HCT116 (cell line): Measurements from ENCODE around the gene YIPF4. TPM values are rescaled to one million over a fixed set of nuclear protein-coding genes. Genes with fewer than 3 reads are reported as not detected.
"Not testable (repeated sequence)": the region's sequence is repeated elsewhere in the genome, so short reads cannot be mapped to it uniquely, and the experiment has no call there.

Experiments
- ATAC-seq: fragments of 200-7000 bp; cut with Tn5 transposase; 2 replicates; pipeline ENCODE4 v1.9.1; 2020; ENCODE audit warnings: mild to moderate bottlenecking, moderate library complexity
- BruUV-seq: library from RNA; stranded (reverse); fragments of 400-500 nt; replicated peaks from 2 replicates; lab custom pipeline; 2021; lab: Mats Ljungman, UMichigan
- CTCF ChIA-PET: fragments of 300-600 bp; sonication (Branson Sonifier 250); formaldehyde crosslinking; loops from one replicate; lab custom pipeline; 2021; ENCODE audit warnings: antibody characterized with exemption; lab: Charles Lee
- POLR2A ChIA-PET: fragments of 300-600, 350-600 bp; sonication (Branson Sonifier 250); formaldehyde crosslinking; loops from one replicate; lab custom pipeline; 2021; ENCODE audit warnings: antibody characterized with exemption; lab: Charles Lee
- RAD21 ChIA-PET, 2 experiments: fragments of 300-600 bp; sonication (Branson Sonifier 250); formaldehyde crosslinking; loops; one replicate each; lab custom pipeline; 2023; ENCODE audit warnings: low total read pairs in 2 of 2; ENCODE audit not compliant: uncharacterized antibody in 2 of 2, unreplicated experiment in 2 of 2, low non-redundant PET in 1 of 2; lab: Charles Lee
- DNase-seq: peaks from one replicate; pipeline ENCODE4 v3.0.0-alpha.2; 2010; ENCODE audit warnings: low read depth, low spot score
- H2AFZ ChIP-seq: fragments of 200-600 bp; shearing (Covaris generic), sonication (generic); 2 replicates; pipeline ENCODE4 v1.6.1; 2017; ENCODE audit warnings: low read depth, mixed run types, mixed read lengths, antibody characterized with exemption, low read length; ENCODE audit not compliant: poor library complexity, severe bottlenecking
- H3K27ac ChIP-seq: 2 replicates; pipeline ENCODE4 v1.5.1; 2012; ENCODE audit warnings: low read depth, low read length
- H3K27me3 ChIP-seq: fragments of 200-600 bp; sonication (generic); 2 replicates; pipeline ENCODE4 v1.6.1; 2016; ENCODE audit warnings: mixed run types, low read length, mixed read lengths; ENCODE audit not compliant: insufficient read depth
- H3K36me3 ChIP-seq, 2 experiments: fragments of 200-500 bp in 1 of 2; fragments of 200-600 bp in 1 of 2; sonication (Bioruptor generic) in 1 of 2; sonication (generic) in 1 of 2; 2 replicates each; pipeline versions ENCODE4 v1.5.1 to v1.6.1; 2014 to 2016; ENCODE audit warnings: low read length in 2 of 2, inconsistent platforms in 1 of 2, mixed read lengths in 1 of 2, mixed run types in 1 of 2; ENCODE audit not compliant: insufficient read depth in 2 of 2, control insufficient read depth in 1 of 2
- H3K4me1 ChIP-seq, 2 experiments: fragments of 200-600 bp in 1 of 2; sonication (generic) in 1 of 2; 2 replicates each; pipeline versions ENCODE4 v1.5.1 to v1.6.1; 2012 to 2017; ENCODE audit warnings: low read length in 2 of 2, inconsistent platforms in 1 of 2, mild to moderate bottlenecking in 1 of 2, mixed read lengths in 1 of 2, mixed run types in 1 of 2, moderate library complexity in 1 of 2; ENCODE audit not compliant: insufficient read depth in 2 of 2, control insufficient read depth in 1 of 2
- H3K4me2 ChIP-seq: fragments of 200-600 bp; sonication (generic); 2 replicates; pipeline ENCODE4 v1.6.1; 2017; ENCODE audit warnings: mixed run types, low read length, mixed read lengths
- H3K4me3 ChIP-seq, 2 experiments: fragments of 200-600 bp in 1 of 2; sonication (generic) in 1 of 2; replicated peaks in 1 of 2; 2 replicates each; pipeline ENCODE4 v1.5.1; 2011 to 2016; ENCODE audit warnings: low read length in 2 of 2, control low read depth in 1 of 2, low read depth in 1 of 2, mild to moderate bottlenecking in 1 of 2, mixed read lengths in 1 of 2, mixed run types in 1 of 2
- H3K79me2 ChIP-seq: fragments of 200-600 bp; sonication (generic); 2 replicates; pipeline ENCODE4 v1.6.1; 2017; ENCODE audit warnings: mild to moderate bottlenecking, mixed run types, low read length, moderate library complexity, mixed read lengths; ENCODE audit not compliant: insufficient read depth
- H3K9ac ChIP-seq: fragments of 200-600 bp; sonication (generic); 2 replicates; pipeline ENCODE4 v1.6.1; 2016; ENCODE audit warnings: low read length, mixed read lengths
- H3K9me2 ChIP-seq: fragments of 200-600 bp; sonication (generic), shearing (Covaris generic); 2 replicates; pipeline ENCODE4 v1.6.1; 2017; ENCODE audit warnings: mixed run types, mild to moderate bottlenecking, moderate library complexity; ENCODE audit not compliant: insufficient read depth
- H3K9me3 ChIP-seq, 2 experiments: fragments of 200-500 bp in 1 of 2; fragments of 200-600 bp in 1 of 2; sonication (Bioruptor generic) in 1 of 2; sonication (generic) in 1 of 2; 2 replicates each; pipeline ENCODE4 v1.6.1; 2014 to 2017; ENCODE audit warnings: low read length in 2 of 2, mixed read lengths in 2 of 2, inconsistent platforms in 1 of 2, low read depth in 1 of 2, mild to moderate bottlenecking in 1 of 2, mixed run types in 1 of 2, moderate library complexity in 1 of 2; ENCODE audit not compliant: control insufficient read depth in 1 of 2, insufficient read depth in 1 of 2
- H4K20me1 ChIP-seq: fragments of 200-600 bp; sonication (generic), shearing (Covaris generic); 2 replicates; pipeline ENCODE4 v1.6.1; 2017; ENCODE audit warnings: mixed run types, mild to moderate bottlenecking, moderate library complexity; ENCODE audit not compliant: insufficient read depth
- CBX3 ChIP-seq: IDR thresholded peaks from 2 replicates; pipeline ENCODE4 v1.6.1; 2012; ENCODE audit warnings: low read depth
- EGR1 ChIP-seq: IDR thresholded peaks from 2 replicates; pipeline ENCODE4 v1.6.1; 2012; ENCODE audit warnings: low read depth
- ELF1 ChIP-seq: IDR thresholded peaks from 2 replicates; pipeline ENCODE4 v1.6.1; 2012; ENCODE audit warnings: low read depth, borderline replicate concordance
- EZH2 ChIP-seq: fragments of 200-600 bp; sonication (generic); IDR thresholded peaks from 2 replicates; pipeline ENCODE4 v1.6.1; 2017; ENCODE audit warnings: antibody characterized with exemption, mixed run types
- EZH2phosphoT487 ChIP-seq: fragments of 200-600 bp; IDR thresholded peaks from 2 replicates; pipeline ENCODE4 v1.6.1; 2018; ENCODE audit warnings: antibody characterized with exemption, borderline replicate concordance
- FOSL1 ChIP-seq: IDR thresholded peaks from 2 replicates; pipeline ENCODE4 v1.6.1; 2012; ENCODE audit warnings: low read depth
- JUND ChIP-seq: IDR thresholded peaks from 2 replicates; pipeline ENCODE4 v1.6.1; 2012
- POLR2A ChIP-seq: IDR thresholded peaks from 2 replicates; pipeline ENCODE4 v1.7.0; 2011; ENCODE audit warnings: borderline replicate concordance; ENCODE audit not compliant: insufficient read depth, insufficient read length; ENCODE audit errors: extremely low read depth
- POLR2AphosphoS5 ChIP-seq: IDR thresholded peaks from 2 replicates; pipeline ENCODE4 v1.6.1; 2011; ENCODE audit warnings: mild to moderate bottlenecking, low read depth, low read length, moderate library complexity
- RAD21 ChIP-seq: IDR thresholded peaks from 2 replicates; pipeline ENCODE4 v1.6.1; 2012; ENCODE audit warnings: low read depth, mild to moderate bottlenecking
- SIN3A ChIP-seq: IDR thresholded peaks from 2 replicates; pipeline ENCODE4 v1.6.1; 2012; ENCODE audit warnings: low read depth
- SRF ChIP-seq: IDR thresholded peaks from 2 replicates; pipeline ENCODE4 v1.6.1; 2012; ENCODE audit warnings: low read depth
- YY1 ChIP-seq: IDR thresholded peaks from 2 replicates; pipeline ENCODE4 v1.6.1; 2011; ENCODE audit warnings: low read length, low read depth, moderate library complexity, mild to moderate bottlenecking; ENCODE audit not compliant: insufficient replicate concordance; ENCODE audit errors: extremely low read depth
- ZFX ChIP-seq: fragments of 450-650 bp; IDR thresholded peaks from 2 replicates; pipeline ENCODE4 v1.6.1; 2017
- intact Hi-C: fragments of 100-400 bp; cut with micrococcal nuclease; formaldehyde crosslinking; loops from 2 replicates; pipeline ENCODE4 v1.10.0; 2022
- total RNA-seq: library from RNA; stranded (reverse); gene quantifications from one replicate; pipeline ENCODE4 v1.2.1, GENCODE V29; 2021; ENCODE audit not compliant: unreplicated experiment
- TF ChIP-seq, protein P1 (sequence below): IDR thresholded peaks from 2 replicates; pipeline ENCODE4 v1.6.1; 2012; ENCODE audit warnings: low read depth
- TF ChIP-seq, protein P2 (sequence below): IDR thresholded peaks from 2 replicates; pipeline ENCODE4 v1.6.1; 2012
- TF ChIP-seq, protein P3 (sequence below): IDR thresholded peaks from 2 replicates; pipeline ENCODE4 v1.6.1; 2012

The YIPF4 gene
- total RNA-seq, 1 experiment from 2014 or later = 29.8 TPM

DNA sequence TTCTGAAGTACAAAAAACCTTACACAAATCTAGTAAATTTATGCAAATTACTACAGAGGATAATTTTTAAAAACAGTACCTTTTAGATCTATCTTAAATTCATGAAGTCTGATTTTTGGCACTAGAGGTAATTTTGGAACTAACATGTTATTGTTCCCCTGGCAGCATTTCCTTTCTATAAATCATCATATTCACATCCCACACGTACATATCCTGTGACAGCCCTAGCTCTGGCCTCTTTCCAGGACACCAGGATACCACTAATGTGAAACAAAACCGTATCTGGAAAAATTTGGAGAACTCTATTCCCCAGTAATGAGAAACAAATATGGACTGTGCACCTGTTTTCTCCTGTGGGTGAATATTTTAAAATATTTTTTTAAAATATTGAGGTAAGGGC, 65.1 kb downstream of the YIPF4 start:
- Histone ChIP-seq H3K79me2 (no peaks in the 10 kb centered on the region), H3K9ac (no peak overlapping the region), H3K9me3 (no peaks in the 10 kb centered on the region), H3K4me2 (no peak overlapping the region), H3K9me2 (no peaks in the 10 kb centered on the region), H4K20me1 (no peaks in the 10 kb centered on the region), H3K36me3 (no peaks in the 10 kb centered on the region), H3K27me3 (no peaks in the 10 kb centered on the region), H2AFZ (no peak overlapping the region), H3K4me3 (no peak overlapping the region), H3K27ac (no peak overlapping the region), H3K4me1 (no peaks in the 10 kb centered on the region)
- RAD21 ChIA-PET = no interaction called here
- POLR2A ChIA-PET = interaction anchor here (1.1 kb wide), 1 partner anchor 17 kb away, joined by 5 read pairs; no protein-coding TSS in a partner anchor
- TF ChIP-seq ELF1 (no peak), EZH2phosphoT487 (no peak), SIN3A (no peak), RAD21 (no peak), ZFX (no peak), POLR2AphosphoS5 (no peak), EGR1 (no peak), POLR2A (no peak), EZH2 (no peak), JUND (no peak), FOSL1 (no peak), CBX3 (no peak), YY1 (no peak), SRF (no peak)
- TF ChIP-seq, protein P1, sequence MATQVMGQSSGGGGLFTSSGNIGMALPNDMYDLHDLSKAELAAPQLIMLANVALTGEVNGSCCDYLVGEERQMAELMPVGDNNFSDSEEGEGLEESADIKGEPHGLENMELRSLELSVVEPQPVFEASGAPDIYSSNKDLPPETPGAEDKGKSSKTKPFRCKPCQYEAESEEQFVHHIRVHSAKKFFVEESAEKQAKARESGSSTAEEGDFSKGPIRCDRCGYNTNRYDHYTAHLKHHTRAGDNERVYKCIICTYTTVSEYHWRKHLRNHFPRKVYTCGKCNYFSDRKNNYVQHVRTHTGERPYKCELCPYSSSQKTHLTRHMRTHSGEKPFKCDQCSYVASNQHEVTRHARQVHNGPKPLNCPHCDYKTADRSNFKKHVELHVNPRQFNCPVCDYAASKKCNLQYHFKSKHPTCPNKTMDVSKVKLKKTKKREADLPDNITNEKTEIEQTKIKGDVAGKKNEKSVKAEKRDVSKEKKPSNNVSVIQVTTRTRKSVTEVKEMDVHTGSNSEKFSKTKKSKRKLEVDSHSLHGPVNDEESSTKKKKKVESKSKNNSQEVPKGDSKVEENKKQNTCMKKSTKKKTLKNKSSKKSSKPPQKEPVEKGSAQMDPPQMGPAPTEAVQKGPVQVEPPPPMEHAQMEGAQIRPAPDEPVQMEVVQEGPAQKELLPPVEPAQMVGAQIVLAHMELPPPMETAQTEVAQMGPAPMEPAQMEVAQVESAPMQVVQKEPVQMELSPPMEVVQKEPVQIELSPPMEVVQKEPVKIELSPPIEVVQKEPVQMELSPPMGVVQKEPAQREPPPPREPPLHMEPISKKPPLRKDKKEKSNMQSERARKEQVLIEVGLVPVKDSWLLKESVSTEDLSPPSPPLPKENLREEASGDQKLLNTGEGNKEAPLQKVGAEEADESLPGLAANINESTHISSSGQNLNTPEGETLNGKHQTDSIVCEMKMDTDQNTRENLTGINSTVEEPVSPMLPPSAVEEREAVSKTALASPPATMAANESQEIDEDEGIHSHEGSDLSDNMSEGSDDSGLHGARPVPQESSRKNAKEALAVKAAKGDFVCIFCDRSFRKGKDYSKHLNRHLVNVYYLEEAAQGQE = no peak
- TF ChIP-seq, protein P2, sequence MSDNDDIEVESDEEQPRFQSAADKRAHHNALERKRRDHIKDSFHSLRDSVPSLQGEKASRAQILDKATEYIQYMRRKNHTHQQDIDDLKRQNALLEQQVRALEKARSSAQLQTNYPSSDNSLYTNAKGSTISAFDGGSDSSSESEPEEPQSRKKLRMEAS = no peak
- TF ChIP-seq, protein P3, sequence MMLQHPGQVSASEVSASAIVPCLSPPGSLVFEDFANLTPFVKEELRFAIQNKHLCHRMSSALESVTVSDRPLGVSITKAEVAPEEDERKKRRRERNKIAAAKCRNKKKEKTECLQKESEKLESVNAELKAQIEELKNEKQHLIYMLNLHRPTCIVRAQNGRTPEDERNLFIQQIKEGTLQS = no peak
- DNase-seq = no peak
- CTCF ChIA-PET = no interaction called here
- no peak for ATAC-seq
- intact Hi-C loops = no loop called here
- BruUV-seq = no TSS peak

DNA sequence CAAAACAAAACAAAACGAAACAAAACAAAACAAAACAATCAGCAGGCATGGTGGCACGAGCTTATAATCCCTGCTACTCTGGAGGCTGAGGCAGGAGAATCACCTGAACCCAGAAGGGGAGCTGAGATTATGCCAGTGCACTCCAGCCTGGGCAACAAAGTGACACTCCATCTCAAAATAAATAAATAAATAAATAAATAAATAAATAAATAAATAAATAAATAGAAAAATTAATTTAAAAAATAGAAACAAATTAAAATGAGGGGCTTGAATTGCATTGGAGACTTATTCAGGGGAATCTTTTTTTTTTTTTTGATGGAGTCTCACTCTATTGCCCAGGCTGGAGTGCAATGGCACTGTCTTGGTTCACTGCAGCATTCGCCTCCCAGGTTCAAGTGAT, 73.1 kb downstream of the YIPF4 start:
- H3K9ac ChIP-seq, H3K27ac ChIP-seq, POLR2A ChIA-PET, BruUV-seq, H3K79me2 ChIP-seq, H3K27me3 ChIP-seq, H2AFZ ChIP-seq, H3K4me3 ChIP-seq, H3K9me2 ChIP-seq, intact Hi-C loops, H4K20me1 ChIP-seq, H3K4me1 ChIP-seq, H3K36me3 ChIP-seq, ATAC-seq, RAD21 ChIA-PET, H3K4me2 ChIP-seq, H3K9me3 ChIP-seq, CTCF ChIA-PET, DNase-seq: not testable (repeated sequence)
